Loucy (cell line): ENCODE data around the gene BPI.

Experiments used
- EZH2phosphoT487 ChIP-seq: fragments of 200-600 bp; IDR thresholded peaks from 2 replicates; pipeline ENCODE4 v1.6.1; 2018; ENCODE audit warnings: antibody characterized with exemption, mild to moderate bottlenecking, moderate library complexity, borderline replicate concordance
- TF ChIP-seq, protein P1 (sequence below): fragments of 200-600 bp; sonication (generic); conservative IDR thresholded peaks from 2 replicates; pipeline ENCODE4 v1.5.1; 2014; ENCODE audit warnings: mild to moderate bottlenecking, antibody characterized with exemption, low read length

DNA sequence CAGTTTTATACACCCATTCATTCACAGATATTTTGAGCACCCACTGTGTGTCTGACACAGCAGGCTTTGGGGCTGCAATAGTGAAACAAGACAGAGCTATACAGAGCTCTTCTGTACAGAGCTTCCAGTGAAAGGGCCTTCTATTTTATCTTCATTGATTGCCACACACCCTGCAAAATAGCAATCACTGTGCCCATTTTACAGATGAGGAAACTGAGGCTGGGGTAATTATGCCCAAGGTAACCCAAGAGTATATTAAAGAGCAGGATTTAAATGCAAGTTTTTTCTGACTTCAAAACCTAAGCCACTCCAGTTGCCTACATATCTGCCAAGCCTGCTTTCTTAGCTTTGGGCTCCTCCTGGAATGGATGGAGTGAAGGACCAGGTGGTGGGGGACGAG is 4.5 kb downstream of the BPI start:
- TF ChIP-seq, protein P1, sequence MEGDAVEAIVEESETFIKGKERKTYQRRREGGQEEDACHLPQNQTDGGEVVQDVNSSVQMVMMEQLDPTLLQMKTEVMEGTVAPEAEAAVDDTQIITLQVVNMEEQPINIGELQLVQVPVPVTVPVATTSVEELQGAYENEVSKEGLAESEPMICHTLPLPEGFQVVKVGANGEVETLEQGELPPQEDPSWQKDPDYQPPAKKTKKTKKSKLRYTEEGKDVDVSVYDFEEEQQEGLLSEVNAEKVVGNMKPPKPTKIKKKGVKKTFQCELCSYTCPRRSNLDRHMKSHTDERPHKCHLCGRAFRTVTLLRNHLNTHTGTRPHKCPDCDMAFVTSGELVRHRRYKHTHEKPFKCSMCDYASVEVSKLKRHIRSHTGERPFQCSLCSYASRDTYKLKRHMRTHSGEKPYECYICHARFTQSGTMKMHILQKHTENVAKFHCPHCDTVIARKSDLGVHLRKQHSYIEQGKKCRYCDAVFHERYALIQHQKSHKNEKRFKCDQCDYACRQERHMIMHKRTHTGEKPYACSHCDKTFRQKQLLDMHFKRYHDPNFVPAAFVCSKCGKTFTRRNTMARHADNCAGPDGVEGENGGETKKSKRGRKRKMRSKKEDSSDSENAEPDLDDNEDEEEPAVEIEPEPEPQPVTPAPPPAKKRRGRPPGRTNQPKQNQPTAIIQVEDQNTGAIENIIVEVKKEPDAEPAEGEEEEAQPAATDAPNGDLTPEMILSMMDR = no peak
- TF ChIP-seq EZH2phosphoT487 = no peak
